ENCODE results near the gene RAD18. TPM values are rescaled to one million over a fixed set of nuclear protein-coding genes. Genes with fewer than 3 reads are reported as not detected.

The RAD18 gene
- polyA plus RNA-seq, 1 of the 3 experiments (the other 2 are of a cell fraction), result 5.7 TPM

DNA sequence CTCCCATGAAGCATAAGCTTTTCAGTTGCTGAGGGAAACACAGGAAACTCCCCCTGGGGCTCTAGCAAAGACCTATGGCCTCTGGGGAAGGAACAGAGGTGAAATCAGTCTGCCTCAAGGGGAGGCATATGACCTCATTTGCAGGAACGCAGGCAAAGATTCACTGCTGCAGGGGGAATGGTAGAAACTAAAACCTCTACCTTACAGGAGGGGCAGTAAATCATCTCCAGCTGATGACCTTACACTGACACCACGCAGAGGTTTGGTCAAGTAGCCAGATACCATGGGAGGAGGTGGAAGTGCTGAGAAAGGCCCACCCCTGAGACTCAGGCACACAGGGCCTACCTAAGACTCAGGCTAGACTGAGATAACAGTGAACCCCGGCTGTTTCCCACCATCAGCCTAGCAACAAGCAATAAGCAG is 81.1 kb downstream of the RAD18 start:
- peaks cover 29 to 30% of the 10 kb centered on the region in 2 experiments for H3K36me3 ChIP-seq (replicated peaks in 1 of 2; ENCODE audit: control insufficient read depth in 1 of 2, insufficient read depth in 2 of 2, low read length in 1 of 2)

GRCh38 chr3:8879347-8879944 is 83.8 kb downstream of the RAD18 start:
- 0 out of 2 replicates have a peak, but pooled peaks cover 3% of the 10 kb centered on the region for H3K9me3 ChIP-seq
- peaks cover 6% of the 10 kb centered on the region for H3F3A ChIP-seq (replicated peaks; ENCODE audit: insufficient read depth)
- no peak overlapping the region for H3K9ac ChIP-seq
- 98% methylated on average over 5 of the region's 5 CpGs for WGBS (ENCODE audit: low lambda C conversion rate)
- H2AFZ ChIP-seq (ENCODE audit: low read depth), result no peak overlapping the region
- no peak for DNase-seq
- H3K27me3 ChIP-seq (ENCODE audit: insufficient read depth), result no peaks in the 10 kb centered on the region
- peaks cover 26 to 33% of the 10 kb centered on the region in 2 experiments for H3K36me3 ChIP-seq (replicated peaks in 1 of 2; ENCODE audit: control insufficient read depth in 1 of 2, insufficient read depth in 2 of 2, low read length in 1 of 2)
- no peaks in the 10 kb centered on the region for H3K79me2 ChIP-seq (ENCODE audit: insufficient read depth)
- CTCF ChIA-PET, result no interaction called here
- H3K4me1 ChIP-seq (ENCODE audit: control insufficient read depth in 1 of 2, insufficient read depth in 2 of 2, low read depth in 1 of 2, low read length in 1 of 2), result peaks cover 0 to 3% of the 10 kb centered on the region in 2 experiments; a peak in 2 of 4 replicates
- H3K27ac ChIP-seq (ENCODE audit: low read depth in 2 of 2, low read length in 1 of 2), result no peak overlapping the region
- no peaks in the 10 kb centered on the region for H3K9me2 ChIP-seq
- no peak for TF ChIP-seq NRF1 (IDR thresholded peaks at IDR 0.05; ENCODE audit: low read depth, low read length)
- TF ChIP-seq TCF12 (IDR thresholded peaks at IDR 0.05), result no peak
- TF ChIP-seq FOSL2 (IDR thresholded peaks at IDR 0.05; ENCODE audit: borderline replicate concordance, low read depth), result no peak
- TF ChIP-seq RCOR1 (IDR thresholded peaks at IDR 0.05; ENCODE audit: low read length), result no peak
- no peak for TF ChIP-seq EP300 (IDR thresholded peaks at IDR 0.05; ENCODE audit: borderline replicate concordance in 1 of 2, low read depth in 1 of 2, low read length in 1 of 2)
- TF ChIP-seq SMC3 (IDR thresholded peaks at IDR 0.05; ENCODE audit: low read depth, low read length), result no peak
- no peak for TF ChIP-seq USF2 (IDR thresholded peaks at IDR 0.05; ENCODE audit: borderline replicate concordance, low read depth, low read length)
- no peak for TF ChIP-seq POLR2AphosphoS5 (IDR thresholded peaks at IDR 0.05; ENCODE audit: low read depth, low read length)
- no peak for TF ChIP-seq YY1 (IDR thresholded peaks at IDR 0.05; ENCODE audit: low read depth)
- TF ChIP-seq GABPA (IDR thresholded peaks at IDR 0.05; ENCODE audit: low read depth), result no peak
- TF ChIP-seq, protein P1, sequence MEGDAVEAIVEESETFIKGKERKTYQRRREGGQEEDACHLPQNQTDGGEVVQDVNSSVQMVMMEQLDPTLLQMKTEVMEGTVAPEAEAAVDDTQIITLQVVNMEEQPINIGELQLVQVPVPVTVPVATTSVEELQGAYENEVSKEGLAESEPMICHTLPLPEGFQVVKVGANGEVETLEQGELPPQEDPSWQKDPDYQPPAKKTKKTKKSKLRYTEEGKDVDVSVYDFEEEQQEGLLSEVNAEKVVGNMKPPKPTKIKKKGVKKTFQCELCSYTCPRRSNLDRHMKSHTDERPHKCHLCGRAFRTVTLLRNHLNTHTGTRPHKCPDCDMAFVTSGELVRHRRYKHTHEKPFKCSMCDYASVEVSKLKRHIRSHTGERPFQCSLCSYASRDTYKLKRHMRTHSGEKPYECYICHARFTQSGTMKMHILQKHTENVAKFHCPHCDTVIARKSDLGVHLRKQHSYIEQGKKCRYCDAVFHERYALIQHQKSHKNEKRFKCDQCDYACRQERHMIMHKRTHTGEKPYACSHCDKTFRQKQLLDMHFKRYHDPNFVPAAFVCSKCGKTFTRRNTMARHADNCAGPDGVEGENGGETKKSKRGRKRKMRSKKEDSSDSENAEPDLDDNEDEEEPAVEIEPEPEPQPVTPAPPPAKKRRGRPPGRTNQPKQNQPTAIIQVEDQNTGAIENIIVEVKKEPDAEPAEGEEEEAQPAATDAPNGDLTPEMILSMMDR (IDR thresholded peaks at IDR 0.05), result no peak
- TF ChIP-seq SIN3A (IDR thresholded peaks at IDR 0.05; ENCODE audit: borderline replicate concordance, low read depth, low read length), result no peak
- TF ChIP-seq NFIC (IDR thresholded peaks at IDR 0.05; ENCODE audit: borderline replicate concordance), result no peak
- TF ChIP-seq FOXM1 (IDR thresholded peaks at IDR 0.05; ENCODE audit: low read depth), result no peak
- POLR2A ChIA-PET, result no interaction called here
- H3K4me2 ChIP-seq, result no peak overlapping the region
- H3K4me3 ChIP-seq (ENCODE audit: low read depth in 2 of 2, low read length in 1 of 2), result no peak overlapping the region
- no peaks in the 10 kb centered on the region for H4K20me1 ChIP-seq (ENCODE audit: insufficient read depth)

More for the DNA sequence above, 81.1 kb downstream of the RAD18 start:
- Histone ChIP-seq H3K4me1 (ENCODE audit: control insufficient read depth in 1 of 2, insufficient read depth in 2 of 2, low read depth in 1 of 2, low read length in 1 of 2) (no peaks in the 10 kb centered on the region; a peak in 2 of 4 replicates), H3K27me3 (ENCODE audit: insufficient read depth) (no peaks in the 10 kb centered on the region), H3F3A (replicated peaks; ENCODE audit: insufficient read depth) (no peaks in the 10 kb centered on the region), H3K9me2 (no peaks in the 10 kb centered on the region), H3K4me3 (ENCODE audit: low read depth in 2 of 2, low read length in 1 of 2) (no peak overlapping the region), H4K20me1 (ENCODE audit: insufficient read depth) (no peaks in the 10 kb centered on the region), H3K4me2 (no peak overlapping the region), H3K9ac (no peak overlapping the region), H2AFZ (ENCODE audit: low read depth) (no peak overlapping the region), H3K27ac (ENCODE audit: low read depth in 2 of 2, low read length in 1 of 2) (no peak overlapping the region), H3K9me3 (0 out of 2 replicates have a peak, but pooled peaks cover 3% of the 10 kb centered on the region), H3K79me2 (ENCODE audit: insufficient read depth) (no peaks in the 10 kb centered on the region)
- ChIA-PET CTCF (interaction anchor here (0.7 to 1.5 kb wide), 2 partner anchors 25 to 113 kb away, joined by 3 read pairs; partner anchors contain the start of gene OXTR), POLR2A (no interaction called here)
- no peak for TF ChIP-seq GATA2 (CRISPR knock-in tag; IDR thresholded peaks at IDR 0.05)
- TF ChIP-seq FOXM1 (IDR thresholded peaks at IDR 0.05; ENCODE audit: low read depth), result no peak
- TF ChIP-seq NRF1 (IDR thresholded peaks at IDR 0.05; ENCODE audit: low read depth, low read length), result no peak
- no peak for TF ChIP-seq YY1 (IDR thresholded peaks at IDR 0.05; ENCODE audit: low read depth)
- no peak for TF ChIP-seq RAD21 (IDR thresholded peaks at IDR 0.05; ENCODE audit: low read length)
- no peak for TF ChIP-seq ELF1 (IDR thresholded peaks at IDR 0.05)
- TF ChIP-seq FOXJ3 (CRISPR knock-in tag; IDR thresholded peaks at IDR 0.05), result no peak
- TF ChIP-seq EZH2phosphoT487 (IDR thresholded peaks at IDR 0.05; ENCODE audit: borderline replicate concordance, low read depth), result no peak
- no peak for TF ChIP-seq JUND (IDR thresholded peaks at IDR 0.05)
- no peak for TF ChIP-seq PBX3 (IDR thresholded peaks at IDR 0.05)
- WGBS (ENCODE audit: low lambda C conversion rate), result 94% methylated on average over 3 of the region's 3 CpGs
- DNase-seq, result no peak

Data from SK-N-SH (cell line).